Gastroesophageal sphincter (tissue), 4 donors: ENCODE results near the gene PRUNE2. TPM values are rescaled to one million over a fixed set of nuclear protein-coding genes. Genes with fewer than 3 reads are reported as not detected.
"Not testable (repeated sequence)": the region's sequence is repeated elsewhere in the genome, so short reads cannot be mapped to it uniquely, and the experiment has no call there.

Source experiments
- ATAC-seq: fragments of 150-250 bp; one replicate; pipeline ENCODE4 v1.9.1; 2016; ENCODE audit warnings: mild to moderate bottlenecking, moderate library complexity
- H3K27ac ChIP-seq, 4 donors: fragments of 200-600 bp; sonication (generic) in 3 of 4; 1 replicate in 3 of 4; 2 replicates in 1 of 4; pipeline ENCODE4 v1.5.1; 2016 to 2019
- H3K27me3 ChIP-seq: fragments of 200-600 bp; sonication (generic); one replicate; pipeline ENCODE4 v1.5.1; 2019
- H3K36me3 ChIP-seq, 2 donors: fragments of 200-600 bp; sonication (generic); one replicate each; pipeline ENCODE4 v1.5.1; 2019; ENCODE audit warnings: control low read depth in 1 of 2
- H3K4me1 ChIP-seq, 3 donors: fragments of 200-600 bp; sonication (generic); 1 replicate in 2 of 3; 2 replicates in 1 of 3; pipeline ENCODE4 v1.5.1; 2016 to 2019; ENCODE audit warnings: control low read depth in 2 of 3
- H3K4me3 ChIP-seq, 2 donors: fragments of 200-600 bp; sonication (generic); one replicate each; pipeline ENCODE4 v1.5.1; 2019; ENCODE audit warnings: mild to moderate bottlenecking in 1 of 2, moderate library complexity in 1 of 2
- H3K9me3 ChIP-seq, 3 donors: fragments of 200-600 bp; sonication (generic); one replicate each; pipeline ENCODE4 v1.5.1; 2017 to 2019; ENCODE audit warnings: control low read depth in 2 of 3
- EP300 ChIP-seq: sonication (generic); formaldehyde crosslinking; IDR thresholded peaks from one replicate; pipeline ENCODE4 v1.6.1; 2017; ENCODE audit warnings: antibody characterized with exemption, mild to moderate bottlenecking
- POLR2A ChIP-seq, 2 donors: fragments of 450-650 bp; IDR thresholded peaks; one replicate each; pipeline ENCODE4 v1.6.1; 2017; ENCODE audit warnings: antibody characterized with exemption in 2 of 2, mild to moderate bottlenecking in 2 of 2, moderate library complexity in 1 of 2
- POLR2AphosphoS5 ChIP-seq: sonication (generic); formaldehyde crosslinking; IDR thresholded peaks from one replicate; pipeline ENCODE4 v1.6.1; 2017; ENCODE audit warnings: antibody characterized with exemption
- WGBS, 2 donors: methylation state at CpG; one replicate each; pipeline ENCODE4 v1.1.5; 2018; ENCODE audit warnings: low coverage in 1 of 2; 5-methylcytosine and 5-hydroxymethylcytosine counted together
- total RNA-seq, 4 donors: library from RNA; depleted of rRNA; stranded (reverse); fragments of >200 nt; gene quantifications; one replicate each; pipeline ENCODE4 v1.1.0, GENCODE V29; 2016
- TF ChIP-seq, protein P1 (sequence below), 4 experiments: fragments of 200-600 bp in 2 of 4; fragments of 450-650 bp in 2 of 4; sonication (generic) in 1 of 4; IDR thresholded peaks; one replicate each; pipeline ENCODE4 v1.5.1; 2017 to 2019; ENCODE audit warnings: antibody characterized with exemption in 4 of 4, mild to moderate bottlenecking in 2 of 4, moderate library complexity in 2 of 4

Gene PRUNE2
- total RNA-seq, 4 donors from 2014 or later = 561 to 930 (median 763) TPM

DNA sequence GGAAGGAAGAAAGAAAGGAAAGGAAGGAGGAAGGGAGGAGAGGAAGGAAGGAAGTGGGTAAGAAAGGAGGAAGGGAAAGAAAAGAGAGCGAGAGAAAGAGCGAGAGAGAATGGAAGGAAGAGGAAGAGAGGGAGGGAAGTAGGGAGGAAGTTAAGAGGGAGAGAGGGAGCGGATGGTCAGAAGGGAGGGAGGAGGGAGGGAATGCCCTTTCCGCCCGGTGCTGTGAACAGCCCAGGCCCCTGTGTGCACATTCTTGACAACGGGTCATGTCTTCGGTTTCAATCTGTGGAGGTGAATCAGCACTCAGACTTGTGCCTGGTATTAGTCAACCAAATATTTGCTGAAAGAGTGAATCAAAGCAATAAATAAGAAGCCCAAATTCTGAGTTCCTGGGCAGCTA, 39.2 kb downstream of the PRUNE2 start:
- TF ChIP-seq EP300 (no peak), POLR2AphosphoS5 (peak; percentile 91), POLR2A (IDR thresholded peaks at IDR 0.05) (no peak)
- TF ChIP-seq, protein P1, sequence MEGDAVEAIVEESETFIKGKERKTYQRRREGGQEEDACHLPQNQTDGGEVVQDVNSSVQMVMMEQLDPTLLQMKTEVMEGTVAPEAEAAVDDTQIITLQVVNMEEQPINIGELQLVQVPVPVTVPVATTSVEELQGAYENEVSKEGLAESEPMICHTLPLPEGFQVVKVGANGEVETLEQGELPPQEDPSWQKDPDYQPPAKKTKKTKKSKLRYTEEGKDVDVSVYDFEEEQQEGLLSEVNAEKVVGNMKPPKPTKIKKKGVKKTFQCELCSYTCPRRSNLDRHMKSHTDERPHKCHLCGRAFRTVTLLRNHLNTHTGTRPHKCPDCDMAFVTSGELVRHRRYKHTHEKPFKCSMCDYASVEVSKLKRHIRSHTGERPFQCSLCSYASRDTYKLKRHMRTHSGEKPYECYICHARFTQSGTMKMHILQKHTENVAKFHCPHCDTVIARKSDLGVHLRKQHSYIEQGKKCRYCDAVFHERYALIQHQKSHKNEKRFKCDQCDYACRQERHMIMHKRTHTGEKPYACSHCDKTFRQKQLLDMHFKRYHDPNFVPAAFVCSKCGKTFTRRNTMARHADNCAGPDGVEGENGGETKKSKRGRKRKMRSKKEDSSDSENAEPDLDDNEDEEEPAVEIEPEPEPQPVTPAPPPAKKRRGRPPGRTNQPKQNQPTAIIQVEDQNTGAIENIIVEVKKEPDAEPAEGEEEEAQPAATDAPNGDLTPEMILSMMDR (IDR thresholded peaks at IDR 0.05) = no peak
- Histone ChIP-seq H3K27me3 (no peaks in the 10 kb centered on the region), H3K36me3 (no peaks in the 10 kb centered on the region), H3K4me1 (peaks cover 0 to 99% (median 6%) of the 10 kb centered on the region in 3 donors), H3K4me3 (no peak overlapping the region), H3K27ac (peak overlapping the region; percentile 68 to 92 (median 89)), H3K9me3 (no peaks in the 10 kb centered on the region)
- peak; percentile 89 for ATAC-seq
- 24 to 35% methylated on average over 7 of the region's 7 CpGs for WGBS, 2 donors

DNA sequence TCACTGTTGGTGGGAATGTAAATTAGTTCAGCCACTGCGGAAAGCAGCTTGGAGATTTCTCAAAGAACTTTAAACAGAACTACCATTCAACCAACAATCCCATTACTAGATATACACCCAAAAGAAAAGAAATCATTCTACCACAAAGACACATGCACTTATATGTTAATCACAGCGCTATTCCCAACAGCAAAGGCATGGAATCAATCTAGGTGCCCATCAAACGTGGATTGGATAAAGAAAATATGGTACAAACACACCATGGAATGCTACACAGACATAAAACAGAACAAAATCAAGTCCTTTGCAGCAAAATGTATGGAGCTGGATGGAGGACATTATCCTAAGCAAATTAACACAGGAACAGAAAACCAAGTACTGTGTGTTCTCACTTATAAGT, 42.1 kb downstream of the PRUNE2 start:
- Histone ChIP-seq H3K27ac (peak overlapping the region; percentile 15 to 92 (median 65)), H3K9me3 (no peaks in the 10 kb centered on the region), H3K4me3 (no peak overlapping the region), H3K27me3 (no peaks in the 10 kb centered on the region), H3K36me3 (no peaks in the 10 kb centered on the region), H3K4me1 (peaks cover 0 to 87% (median 3%) of the 10 kb centered on the region in 3 donors)
- no peak for ATAC-seq
- TF ChIP-seq POLR2A (IDR thresholded peaks at IDR 0.05) (no peak), POLR2AphosphoS5 (no peak), EP300 (no peak)
- TF ChIP-seq, protein P1 (IDR thresholded peaks at IDR 0.05) = no peak
- 38 to 50% methylated on average over 3 of the region's 3 CpGs for WGBS, 2 donors

DNA sequence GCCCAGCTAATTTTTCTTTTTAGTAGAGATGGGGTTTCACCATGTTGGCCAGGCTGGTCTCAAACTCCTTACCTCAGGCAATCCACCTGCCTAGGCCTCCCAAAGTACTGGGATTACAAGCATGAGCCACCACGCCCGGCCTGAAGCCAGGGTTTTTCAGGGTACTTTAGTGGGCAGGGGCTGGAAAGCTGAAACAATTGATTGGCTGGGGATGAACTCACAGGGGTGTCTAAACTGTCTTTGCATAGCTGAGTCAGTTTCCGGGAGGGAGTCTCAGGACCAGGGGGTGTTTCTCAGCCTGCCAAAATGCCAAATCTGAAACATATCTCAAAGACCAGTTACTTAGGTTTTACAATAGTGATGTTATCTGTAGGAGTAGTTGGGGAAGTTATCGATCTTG, 46.1 kb downstream of the PRUNE2 start:
- Histone ChIP-seq H3K27ac (peak overlapping the region in 2 of 4 donors; percentile 16 to 27), H3K4me3 (no peak overlapping the region), H3K4me1 (peaks cover 0 to 67% (median 8%) of the 10 kb centered on the region in 3 donors), H3K9me3 (no peaks in the 10 kb centered on the region), H3K27me3 (no peaks in the 10 kb centered on the region), H3K36me3 (no peaks in the 10 kb centered on the region)
- TF ChIP-seq EP300 (no peak), POLR2AphosphoS5 (no peak), POLR2A (IDR thresholded peaks at IDR 0.05) (no peak)
- TF ChIP-seq, protein P1 (IDR thresholded peaks at IDR 0.05) = no peak
- ATAC-seq = no peak
- 75 to 85% methylated on average over 2 to 3 of the region's 4 CpGs for WGBS, 2 donors

DNA sequence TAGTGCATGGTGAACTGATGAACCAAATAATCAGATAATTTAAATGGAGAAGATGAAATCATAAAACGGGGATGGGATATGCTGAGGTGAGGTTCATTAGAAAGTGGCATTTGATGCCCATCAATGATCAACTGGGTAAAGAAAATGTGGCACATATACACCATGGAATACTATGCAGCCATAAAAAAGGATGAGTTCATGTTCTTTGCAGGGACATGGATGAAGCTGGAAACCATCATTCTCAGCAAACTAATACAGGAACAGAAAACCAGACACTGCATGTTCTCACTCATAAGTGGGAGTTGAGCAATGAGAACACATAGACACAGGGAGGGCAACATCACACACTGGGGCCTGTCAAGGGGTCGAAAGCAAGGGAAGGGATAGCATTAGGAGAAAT, 47.7 kb downstream of the PRUNE2 start:
- WGBS, 2 donors = 86 to 88% methylated on average over 2 of the region's 2 CpGs
- H3K4me1 ChIP-seq = peaks cover 0 to 63% (median 5%) of the 10 kb centered on the region in 3 donors

DNA sequence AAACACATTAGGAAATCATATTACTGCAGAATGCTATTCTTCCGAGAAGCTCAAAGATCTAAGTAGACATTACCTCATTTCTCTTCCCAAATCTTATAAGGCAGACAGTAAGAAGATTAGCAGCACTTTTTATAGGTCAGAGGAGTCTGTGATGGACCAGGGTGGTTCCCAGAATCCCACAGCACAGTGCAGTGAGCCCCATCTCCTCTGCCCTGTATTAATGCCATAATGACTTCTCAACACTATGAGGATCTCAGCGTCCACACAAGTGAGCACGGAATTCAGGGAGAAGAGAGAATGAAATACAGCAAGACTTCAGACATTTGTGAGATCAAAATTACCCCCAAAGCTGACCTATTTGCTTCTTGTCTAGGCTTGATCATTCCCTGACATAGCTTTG, 49.9 kb downstream of the PRUNE2 start:
- TF ChIP-seq EP300 (no peak), POLR2AphosphoS5 (peak; percentile 39)
- Histone ChIP-seq H3K9me3 (no peaks in the 10 kb centered on the region), H3K4me1 (peaks cover 0 to 61% (median 5%) of the 10 kb centered on the region in 3 donors), H3K36me3 (peaks cover 0 to 5% of the 10 kb centered on the region in 2 donors), H3K4me3 (no peak overlapping the region), H3K27ac (peak overlapping the region in 3 of 4 donors; percentile 3 to 48 (median 26)), H3K27me3 (no peaks in the 10 kb centered on the region)
- peak; percentile 13 for ATAC-seq
- WGBS, 2 donors = 71 to 76% methylated on average over 3 of the region's 3 CpGs

More for the DNA sequence above, 47.7 kb downstream of the PRUNE2 start:
- not testable (repeated sequence) for ATAC-seq, H3K4me3 ChIP-seq, H3K9me3 ChIP-seq, H3K27me3 ChIP-seq, H3K36me3 ChIP-seq, H3K27ac ChIP-seq

DNA sequence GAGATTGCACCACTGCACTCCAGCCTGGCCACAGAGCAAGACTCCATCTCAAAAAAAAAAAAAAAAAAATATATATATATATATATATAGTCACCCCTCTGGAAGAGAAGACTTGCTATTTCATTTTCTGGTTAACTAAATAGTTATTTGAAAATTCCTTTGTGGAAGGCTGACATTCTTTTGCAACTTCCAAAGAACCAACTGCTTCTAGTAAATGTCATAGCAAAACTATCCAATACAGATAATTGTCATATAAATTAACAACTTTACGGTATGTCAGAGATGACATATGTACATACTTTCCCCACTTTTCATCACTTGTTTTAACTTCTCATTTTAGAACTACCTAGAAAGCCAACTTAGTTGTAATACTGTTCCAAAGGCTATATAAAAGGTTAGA, 50.9 kb downstream of the PRUNE2 start:
- Histone ChIP-seq H3K4me1 (peaks cover 0 to 60% (median 5%) of the 10 kb centered on the region in 3 donors), H3K27me3 (no peaks in the 10 kb centered on the region), H3K27ac (peak overlapping the region in 1 of 4 donors; percentile 48), H3K36me3 (peaks cover 0 to 9% of the 10 kb centered on the region in 2 donors), H3K9me3 (no peaks in the 10 kb centered on the region), H3K4me3 (no peak overlapping the region)
- WGBS, 2 donors = 17 to 35% methylated on average over 1 of the region's 1 CpG
- ATAC-seq = no peak
- peak; percentile 42 for TF ChIP-seq POLR2AphosphoS5
- no peak for TF ChIP-seq POLR2A (IDR thresholded peaks at IDR 0.05)
- TF ChIP-seq EP300 = no peak
- TF ChIP-seq, protein P1 (IDR thresholded peaks at IDR 0.05) = no peak
